Measurements from ENCODE around the gene PARVG. TPM values are rescaled to one million over a fixed set of nuclear protein-coding genes. Genes with fewer than 3 reads are reported as not detected.

Gene PARVG
- total and polyA plus RNA-seq, 9 of the 15 experiments (the other 6 are each of a cell fraction or from before 2014, with no cell fraction given): 0.35 TPM; not detected in 8

- TF ChIP-seq, protein P1, sequence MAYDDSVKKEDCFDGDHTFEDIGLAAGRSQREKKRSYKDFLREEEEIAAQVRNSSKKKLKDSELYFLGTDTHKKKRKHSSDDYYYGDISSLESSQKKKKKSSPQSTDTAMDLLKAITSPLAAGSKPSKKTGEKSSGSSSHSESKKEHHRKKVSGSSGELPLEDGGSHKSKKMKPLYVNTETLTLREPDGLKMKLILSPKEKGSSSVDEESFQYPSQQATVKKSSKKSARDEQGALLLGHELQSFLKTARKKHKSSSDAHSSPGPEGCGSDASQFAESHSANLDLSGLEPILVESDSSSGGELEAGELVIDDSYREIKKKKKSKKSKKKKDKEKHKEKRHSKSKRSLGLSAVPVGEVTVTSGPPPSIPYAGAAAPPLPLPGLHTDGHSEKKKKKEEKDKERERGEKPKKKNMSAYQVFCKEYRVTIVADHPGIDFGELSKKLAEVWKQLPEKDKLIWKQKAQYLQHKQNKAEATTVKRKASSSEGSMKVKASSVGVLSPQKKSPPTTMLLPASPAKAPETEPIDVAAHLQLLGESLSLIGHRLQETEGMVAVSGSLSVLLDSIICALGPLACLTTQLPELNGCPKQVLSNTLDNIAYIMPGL (CRISPR knock-in tag; IDR thresholded peaks at IDR 0.05): no peak
- TF ChIP-seq NFYB (IDR thresholded peaks at IDR 0.05; ENCODE audit: extremely low read depth, insufficient read length): no peak
- no peak for TF ChIP-seq RAD21 (CRISPR knock-in tag; conservative IDR thresholded peaks at IDR 0.05 in 1 of 2, IDR thresholded peaks at IDR 0.05 in 1 of 2)
- TF ChIP-seq TFAP4 (CRISPR knock-in tag; IDR thresholded peaks at IDR 0.05; ENCODE audit: borderline replicate concordance): no peak
- TF ChIP-seq ETV5 (CRISPR knock-in tag; IDR thresholded peaks at IDR 0.05; ENCODE audit: low read depth): no peak
- no peak for TF ChIP-seq DACH1 (IDR thresholded peaks at IDR 0.05; ENCODE audit: partially characterized antibody)
- no peak for TF ChIP-seq E2F6 (IDR thresholded peaks at IDR 0.05; ENCODE audit: borderline replicate concordance in 1 of 2, extremely low read depth in 1 of 2, insufficient read depth in 1 of 2, insufficient read length in 1 of 2, low read depth in 1 of 2, low read length in 1 of 2, poor library complexity in 1 of 2, severe bottlenecking in 1 of 2)
- TF ChIP-seq, protein P2, sequence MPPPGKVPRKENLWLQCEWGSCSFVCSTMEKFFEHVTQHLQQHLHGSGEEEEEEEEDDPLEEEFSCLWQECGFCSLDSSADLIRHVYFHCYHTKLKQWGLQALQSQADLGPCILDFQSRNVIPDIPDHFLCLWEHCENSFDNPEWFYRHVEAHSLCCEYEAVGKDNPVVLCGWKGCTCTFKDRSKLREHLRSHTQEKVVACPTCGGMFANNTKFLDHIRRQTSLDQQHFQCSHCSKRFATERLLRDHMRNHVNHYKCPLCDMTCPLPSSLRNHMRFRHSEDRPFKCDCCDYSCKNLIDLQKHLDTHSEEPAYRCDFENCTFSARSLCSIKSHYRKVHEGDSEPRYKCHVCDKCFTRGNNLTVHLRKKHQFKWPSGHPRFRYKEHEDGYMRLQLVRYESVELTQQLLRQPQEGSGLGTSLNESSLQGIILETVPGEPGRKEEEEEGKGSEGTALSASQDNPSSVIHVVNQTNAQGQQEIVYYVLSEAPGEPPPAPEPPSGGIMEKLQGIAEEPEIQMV (tag; conservative IDR thresholded peaks at IDR 0.05; ENCODE audit: low read depth): no peak
These were observed 49.3 kb upstream of the PARVG start (continued) for GRCh38 chr22:44131412-44131811.

Measured in K562 (cell line).